NCI-H82 treated with DMSO at 0.1 percent for 48 hours (cell line): Measurements from ENCODE around the gene CACNA1C.

ENCODE experiments used
- DNase-seq: peaks from one replicate; lab custom pipeline; 2025; ENCODE audit not compliant: unreplicated experiment; lab: John Stamatoyannopoulos, UW

CACNA1C gene

GRCh38 chr12:2403221-2403976 lies 350.6 kb downstream of the CACNA1C start:
- DNase-seq = no peak

GRCh38 chr12:2405039-2405438 lies 352.3 kb downstream of the CACNA1C start:
- no peak for DNase-seq

GRCh38 chr12:2406903-2407302 lies 354.1 kb downstream of the CACNA1C start:
- DNase-seq = no peak

GRCh38 chr12:2408262-2408661 lies 355.5 kb downstream of the CACNA1C start:
- no peak for DNase-seq

- no peak for DNase-seq
Measured at GRCh38 chr12:2409656-2410265, 357.0 kb downstream of the CACNA1C start.

DNA sequence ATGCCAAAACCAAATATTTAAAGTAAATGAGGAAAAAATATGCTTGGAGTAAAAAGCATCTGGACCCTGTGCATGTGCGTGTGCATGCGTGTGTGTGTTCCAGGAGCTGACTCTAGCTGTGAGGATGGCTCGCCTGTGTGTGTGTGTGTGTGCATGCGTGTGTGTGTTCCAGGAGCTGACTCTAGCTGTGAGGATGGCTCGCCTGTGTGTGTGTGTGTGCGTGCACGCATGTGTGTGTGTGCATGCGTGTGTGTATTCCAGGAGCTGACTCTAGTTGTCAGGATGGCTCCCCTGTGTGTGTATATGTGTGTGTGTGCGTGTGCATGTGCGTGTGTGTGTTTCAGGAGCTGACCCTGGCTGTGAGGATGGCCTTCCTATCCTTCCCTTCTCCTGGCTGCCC lies 357.7 kb downstream of the CACNA1C start:
- DNase-seq = no peak

GRCh38 chr12:2411011-2411410 lies 358.2 kb downstream of the CACNA1C start:
- DNase-seq = no peak

DNA sequence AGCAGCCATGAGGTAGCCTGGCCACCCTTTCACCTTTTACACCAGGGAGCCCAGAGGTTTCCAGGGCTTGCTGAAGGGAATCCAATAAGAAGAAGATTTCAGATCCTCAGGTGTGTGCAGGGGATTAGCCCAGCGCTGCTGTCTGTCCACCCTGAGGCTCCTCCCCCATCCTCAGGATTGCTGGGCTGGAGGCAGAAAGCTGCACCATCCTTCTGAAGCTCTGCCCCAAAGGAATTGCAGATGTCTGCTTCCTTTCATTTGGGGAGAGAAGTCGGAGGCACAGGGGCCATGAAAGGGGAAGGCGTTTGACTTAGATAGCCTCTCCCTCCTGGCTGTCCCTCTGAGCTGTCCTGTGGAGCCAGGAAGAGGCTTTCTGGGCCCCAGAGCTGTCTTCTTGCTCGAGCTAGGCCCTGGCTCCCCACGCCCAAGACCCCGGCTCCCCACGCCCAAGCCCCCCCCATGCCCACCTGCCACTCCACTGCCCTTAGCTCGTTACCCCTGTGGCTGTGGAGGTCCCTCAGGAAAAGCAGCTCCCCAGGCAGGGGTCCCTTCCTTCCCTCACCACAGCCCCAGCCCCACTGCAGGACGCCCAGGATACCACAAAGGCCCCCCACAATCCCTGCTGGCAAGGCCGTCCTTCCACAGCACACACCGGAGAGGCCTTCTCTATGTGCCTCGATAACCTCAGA lies 359.0 kb downstream of the CACNA1C start:
- DNase-seq = peak; percentile 66

GRCh38 chr12:2412305-2412643 lies 359.5 kb downstream of the CACNA1C start:
- no peak for DNase-seq

GRCh38 chr12:2413301-2413700 lies 360.5 kb downstream of the CACNA1C start:
- DNase-seq = no peak

GRCh38 chr12:2413999-2414792 lies 361.4 kb downstream of the CACNA1C start:
- DNase-seq = no peak

GRCh38 chr12:2414810-2415567 lies 362.2 kb downstream of the CACNA1C start:
- DNase-seq = no peak

GRCh38 chr12:2415568-2415944 lies 362.8 kb downstream of the CACNA1C start:
- DNase-seq = no peak

DNA sequence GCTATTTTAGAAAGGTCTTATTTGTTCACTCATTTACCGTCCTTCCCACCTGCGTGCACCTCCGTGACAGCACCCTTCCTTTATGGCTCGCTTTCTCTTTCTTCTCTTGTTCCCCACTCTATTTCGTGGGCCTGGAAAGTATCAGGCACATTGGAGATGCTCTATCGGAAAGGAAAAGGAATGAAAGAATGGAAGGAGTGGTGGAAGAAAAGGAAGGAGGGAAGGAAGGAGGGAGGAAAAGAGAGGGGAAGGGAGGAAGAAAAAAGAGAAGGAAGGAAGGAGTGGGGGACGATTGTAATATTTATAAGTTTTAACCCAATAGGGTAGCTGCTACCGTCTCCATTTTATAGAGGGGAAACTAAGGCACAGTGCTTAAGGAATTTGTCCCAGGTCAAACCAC lies 363.4 kb downstream of the CACNA1C start:
- DNase-seq = no peak

DNA sequence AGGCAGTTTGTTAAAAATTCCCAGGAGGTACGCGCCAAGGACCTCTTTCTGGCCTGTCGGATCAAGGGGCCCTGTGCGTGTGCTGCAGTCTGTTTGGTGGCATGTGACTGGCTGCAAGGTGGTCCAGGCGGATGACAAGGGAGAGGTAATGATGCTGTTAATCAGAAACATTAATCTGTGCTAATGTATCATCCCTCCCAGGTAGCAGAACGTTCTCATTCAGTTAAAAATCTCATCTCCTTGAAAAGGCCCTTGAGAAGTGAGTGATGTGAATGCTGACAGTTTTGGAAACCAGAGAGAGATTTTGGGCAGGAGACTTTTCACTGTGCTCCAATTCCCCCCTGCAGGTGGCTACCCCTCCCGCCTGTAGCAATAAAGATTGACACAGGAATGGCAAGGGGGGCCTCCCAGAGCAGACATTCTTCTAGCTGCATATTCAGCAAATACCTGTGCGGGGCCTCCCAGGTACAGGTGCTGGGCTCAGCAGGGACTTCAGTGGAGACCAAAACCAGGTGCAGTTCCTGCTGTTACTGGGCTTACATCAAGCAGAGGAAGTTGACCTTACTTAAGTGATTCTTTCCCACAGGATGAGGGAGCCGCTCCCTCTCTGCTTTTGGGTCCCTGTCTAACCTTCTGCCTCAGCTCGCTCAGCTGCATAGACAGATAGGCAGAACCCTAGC lies 364.8 kb downstream of the CACNA1C start:
- no peak for DNase-seq

- DNase-seq = no peak
Measured at GRCh38 chr12:2418579-2418978, 365.8 kb downstream of the CACNA1C start.

- no peak for DNase-seq
Measured at GRCh38 chr12:2422591-2422990, 369.8 kb downstream of the CACNA1C start.

GRCh38 chr12:2429032-2429431 lies 376.2 kb downstream of the CACNA1C start:
- DNase-seq = peak; percentile 25

DNA sequence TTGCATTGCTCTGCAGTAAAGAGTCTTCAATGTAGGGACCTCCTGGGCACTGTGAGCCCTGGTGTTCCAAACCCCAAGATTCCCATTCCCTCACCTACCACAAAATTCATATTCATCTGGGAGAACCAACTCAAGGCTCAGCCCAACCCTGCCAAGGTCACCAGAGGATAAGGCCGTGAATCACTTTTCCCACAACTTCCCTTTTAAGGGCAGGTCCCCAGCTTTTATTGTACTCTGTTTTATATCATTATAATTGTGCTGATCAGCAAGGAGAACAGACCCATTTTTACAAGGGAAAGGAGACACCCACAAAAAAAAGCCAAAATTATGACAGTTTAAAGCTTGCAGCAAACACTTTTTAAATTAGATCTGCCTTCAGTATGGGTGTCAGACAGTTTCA lies 379.0 kb downstream of the CACNA1C start:
- DNase-seq = no peak

- DNase-seq = no peak
Measured at GRCh38 chr12:2432856-2433255, 380.1 kb downstream of the CACNA1C start.
